ENCODE results near the gene NDUFC1. TPM values are rescaled to one million over a fixed set of nuclear protein-coding genes. Genes with fewer than 3 reads are reported as not detected.

NDUFC1 gene
- total RNA-seq, 1 donor from 2014 or later, result 19.4 TPM

DNA sequence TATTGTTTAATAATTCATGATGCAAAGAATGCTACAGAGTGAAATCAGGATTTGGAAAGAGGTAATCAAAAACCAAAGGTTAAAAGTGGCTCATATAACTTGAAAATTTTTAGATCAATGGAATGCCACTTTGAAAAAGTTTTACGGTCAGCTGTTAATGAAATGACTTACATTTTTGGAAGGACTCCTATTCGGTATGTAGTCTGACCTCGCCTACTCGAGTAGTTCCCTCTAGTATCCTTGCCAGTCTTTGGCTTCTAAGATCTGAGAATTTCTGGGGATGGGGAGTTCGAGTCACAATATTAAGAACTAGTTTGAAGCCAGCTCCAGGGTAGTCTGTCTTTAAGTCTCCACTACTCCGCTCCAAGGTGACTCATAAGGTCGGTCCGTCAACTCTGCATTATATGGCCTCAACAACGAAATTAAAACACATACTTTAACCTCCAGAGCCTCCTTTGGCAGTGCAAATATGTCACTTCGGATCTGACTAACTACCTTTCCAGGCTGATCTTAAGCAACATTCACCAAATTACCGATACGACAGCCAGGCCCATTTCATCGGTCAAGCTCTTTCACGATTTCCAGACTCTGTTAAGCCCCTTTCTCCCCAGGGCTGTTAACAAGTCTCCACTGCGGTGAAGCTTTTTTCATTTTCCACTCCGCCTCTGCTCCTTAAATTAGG, 1.7 kb downstream of the NDUFC1 start:
- H3K27me3 Mint-ChIP-seq (ENCODE audit: unreplicated experiment), result peaks cover 6% of the 10 kb centered on the region
- peak overlapping the region; percentile 99 for H3K27ac Mint-ChIP-seq (ENCODE audit: unreplicated experiment)
- peak overlapping the region; percentile 100 for H3K4me3 Mint-ChIP-seq (ENCODE audit: unreplicated experiment)
- H3K4me1 Mint-ChIP-seq (ENCODE audit: low read depth, unreplicated experiment), result peaks cover 10% of the 10 kb centered on the region
- peaks cover 7% of the 10 kb centered on the region for H3K9me3 Mint-ChIP-seq (ENCODE audit: unreplicated experiment)
- TF ChIP-seq, protein P1, sequence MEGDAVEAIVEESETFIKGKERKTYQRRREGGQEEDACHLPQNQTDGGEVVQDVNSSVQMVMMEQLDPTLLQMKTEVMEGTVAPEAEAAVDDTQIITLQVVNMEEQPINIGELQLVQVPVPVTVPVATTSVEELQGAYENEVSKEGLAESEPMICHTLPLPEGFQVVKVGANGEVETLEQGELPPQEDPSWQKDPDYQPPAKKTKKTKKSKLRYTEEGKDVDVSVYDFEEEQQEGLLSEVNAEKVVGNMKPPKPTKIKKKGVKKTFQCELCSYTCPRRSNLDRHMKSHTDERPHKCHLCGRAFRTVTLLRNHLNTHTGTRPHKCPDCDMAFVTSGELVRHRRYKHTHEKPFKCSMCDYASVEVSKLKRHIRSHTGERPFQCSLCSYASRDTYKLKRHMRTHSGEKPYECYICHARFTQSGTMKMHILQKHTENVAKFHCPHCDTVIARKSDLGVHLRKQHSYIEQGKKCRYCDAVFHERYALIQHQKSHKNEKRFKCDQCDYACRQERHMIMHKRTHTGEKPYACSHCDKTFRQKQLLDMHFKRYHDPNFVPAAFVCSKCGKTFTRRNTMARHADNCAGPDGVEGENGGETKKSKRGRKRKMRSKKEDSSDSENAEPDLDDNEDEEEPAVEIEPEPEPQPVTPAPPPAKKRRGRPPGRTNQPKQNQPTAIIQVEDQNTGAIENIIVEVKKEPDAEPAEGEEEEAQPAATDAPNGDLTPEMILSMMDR (IDR thresholded peaks at IDR 0.05; ENCODE audit: partially characterized antibody, unreplicated experiment), result no peak
- H3K36me3 Mint-ChIP-seq (ENCODE audit: unreplicated experiment), result peaks cover 5% of the 10 kb centered on the region
- no peak for DNase-seq

DNA sequence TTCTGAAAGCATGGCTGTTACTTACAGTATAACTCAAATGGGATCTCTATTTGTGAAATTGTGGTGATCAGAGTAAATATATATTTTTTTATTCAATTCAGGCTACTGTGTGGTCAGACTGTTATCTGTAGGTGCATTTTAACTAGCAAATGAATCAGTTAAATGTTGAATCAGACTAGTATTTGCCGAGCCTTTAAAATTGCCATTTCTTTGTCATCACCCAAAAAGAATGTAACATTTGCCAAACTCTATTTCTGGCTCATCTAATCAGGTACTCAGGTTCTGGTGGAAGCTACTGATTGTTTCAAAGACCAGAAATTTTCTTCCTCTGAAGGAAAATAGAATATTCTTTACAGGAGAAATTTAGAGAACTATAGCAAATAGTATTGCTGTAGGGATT, 2.7 kb downstream of the NDUFC1 start:
- no peak overlapping the region for H3K4me3 Mint-ChIP-seq (ENCODE audit: unreplicated experiment)
- H3K36me3 Mint-ChIP-seq (ENCODE audit: unreplicated experiment), result no peaks in the 10 kb centered on the region
- TF ChIP-seq, protein P1 (IDR thresholded peaks at IDR 0.05; ENCODE audit: partially characterized antibody, unreplicated experiment), result no peak
- peaks cover 12% of the 10 kb centered on the region for H3K4me1 Mint-ChIP-seq (ENCODE audit: low read depth, unreplicated experiment)
- DNase-seq, result no peak
- H3K27ac Mint-ChIP-seq (ENCODE audit: unreplicated experiment), result no peak overlapping the region
- H3K9me3 Mint-ChIP-seq (ENCODE audit: unreplicated experiment), result peaks cover 9% of the 10 kb centered on the region
- peaks cover 6% of the 10 kb centered on the region for H3K27me3 Mint-ChIP-seq (ENCODE audit: unreplicated experiment)

DNA sequence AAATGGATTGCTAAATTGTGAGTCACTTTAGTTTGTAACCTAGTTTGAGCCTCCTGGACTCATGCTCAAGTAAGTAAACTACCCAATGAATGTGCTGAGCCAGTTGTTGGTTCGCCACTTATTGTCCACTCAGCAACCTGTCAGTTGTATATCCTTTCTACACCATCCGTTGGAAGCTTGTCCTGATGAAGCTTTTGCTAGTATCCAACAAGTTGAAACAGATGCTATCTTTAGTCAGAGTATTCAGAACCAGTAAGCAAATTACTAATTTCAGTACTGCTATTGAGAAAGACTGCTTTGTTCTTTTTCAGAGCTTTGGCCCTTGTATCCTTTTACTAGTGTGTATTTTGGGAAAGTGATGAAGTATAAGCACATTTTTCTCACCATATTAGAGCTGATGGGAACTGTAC, 5.3 kb downstream of the NDUFC1 start:
- Mint-ChIP-seq H3K9me3 (ENCODE audit: unreplicated experiment) (peaks cover 9% of the 10 kb centered on the region), H3K4me3 (ENCODE audit: unreplicated experiment) (no peak overlapping the region), H3K36me3 (ENCODE audit: unreplicated experiment) (no peaks in the 10 kb centered on the region), H3K27ac (ENCODE audit: unreplicated experiment) (no peak overlapping the region), H3K27me3 (ENCODE audit: unreplicated experiment) (peaks cover 6% of the 10 kb centered on the region), H3K4me1 (ENCODE audit: low read depth, unreplicated experiment) (peaks cover 9% of the 10 kb centered on the region)
- no peak for DNase-seq
- TF ChIP-seq, protein P1 (IDR thresholded peaks at IDR 0.05; ENCODE audit: partially characterized antibody, unreplicated experiment), result no peak

DNA sequence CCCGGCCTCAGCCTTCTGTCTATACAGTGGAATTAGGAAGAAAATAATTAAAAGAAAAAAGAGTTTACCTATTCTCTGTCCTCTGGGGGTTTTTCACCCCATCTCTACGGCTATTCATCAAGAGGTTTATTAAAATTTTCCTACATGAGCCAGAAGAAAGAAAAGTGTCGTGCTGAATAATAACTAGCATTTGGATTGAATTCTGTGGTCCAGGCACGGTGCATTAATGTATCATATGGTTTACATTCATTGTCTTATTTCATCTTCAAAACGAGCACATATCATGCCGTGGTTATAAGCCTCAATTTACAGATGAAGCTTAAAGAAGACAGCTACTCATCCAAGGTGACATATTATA, 6.4 kb downstream of the NDUFC1 start:
- Mint-ChIP-seq H3K4me3 (ENCODE audit: unreplicated experiment) (peak overlapping the region; percentile 98), H3K27me3 (ENCODE audit: unreplicated experiment) (peaks cover 3% of the 10 kb centered on the region), H3K4me1 (ENCODE audit: low read depth, unreplicated experiment) (peaks cover 8% of the 10 kb centered on the region), H3K9me3 (ENCODE audit: unreplicated experiment) (peaks cover 7% of the 10 kb centered on the region), H3K27ac (ENCODE audit: unreplicated experiment) (peak overlapping the region; percentile 95), H3K36me3 (ENCODE audit: unreplicated experiment) (no peaks in the 10 kb centered on the region)
- no peak for DNase-seq
- TF ChIP-seq, protein P1 (IDR thresholded peaks at IDR 0.05; ENCODE audit: partially characterized antibody, unreplicated experiment), result peak; percentile 8

DNA sequence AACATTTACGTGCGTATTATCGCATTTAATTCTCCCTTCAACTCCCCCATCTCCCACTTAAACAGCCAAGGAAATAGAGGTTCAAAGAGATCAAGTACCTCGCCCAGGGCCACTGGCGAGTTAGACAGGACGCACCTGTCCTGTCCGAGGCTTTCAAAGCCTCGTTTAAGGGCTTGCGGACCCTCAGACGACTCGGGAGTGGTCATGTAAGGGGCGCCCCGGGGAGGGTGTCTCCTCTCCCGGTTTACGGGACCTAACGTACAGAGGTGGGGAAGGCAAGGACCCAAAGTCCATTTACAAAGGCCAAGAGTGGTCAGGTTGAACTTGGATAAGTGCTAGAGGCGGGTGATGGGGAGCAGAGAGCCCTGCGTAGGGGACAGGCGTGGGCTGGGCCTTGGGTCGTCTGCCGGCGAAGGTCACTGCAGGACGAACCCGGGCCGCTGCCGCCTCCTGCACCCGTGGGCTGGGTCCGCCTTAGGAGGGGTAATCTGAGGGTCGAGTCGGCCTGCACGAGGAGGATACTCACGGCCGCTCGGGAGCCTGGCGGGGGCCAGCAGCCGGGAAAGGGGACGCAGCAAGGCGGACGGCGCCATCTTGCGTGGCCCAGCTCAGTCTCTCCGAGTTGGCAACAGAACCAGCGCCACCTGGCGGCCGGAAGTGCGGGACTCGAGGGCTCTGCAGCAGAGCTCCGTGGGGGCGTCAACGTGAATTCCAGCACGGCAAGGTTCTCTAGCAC, 6.9 kb downstream of the NDUFC1 start:
- H3K4me1 Mint-ChIP-seq (ENCODE audit: low read depth, unreplicated experiment), result peaks cover 4% of the 10 kb centered on the region
- TF ChIP-seq, protein P1 (IDR thresholded peaks at IDR 0.05; ENCODE audit: partially characterized antibody, unreplicated experiment), result peak; percentile 97
- peaks cover 2% of the 10 kb centered on the region for H3K9me3 Mint-ChIP-seq (ENCODE audit: unreplicated experiment)
- peak; percentile 100 for DNase-seq
- H3K4me3 Mint-ChIP-seq (ENCODE audit: unreplicated experiment), result peak overlapping the region; percentile 98
- H3K36me3 Mint-ChIP-seq (ENCODE audit: unreplicated experiment), result no peaks in the 10 kb centered on the region
- H3K27ac Mint-ChIP-seq (ENCODE audit: unreplicated experiment), result peak overlapping the region; percentile 95
- H3K27me3 Mint-ChIP-seq (ENCODE audit: unreplicated experiment), result no peaks in the 10 kb centered on the region
